HepG2 (cell line): ENCODE measurements around the gene SRRM3. TPM values are rescaled to one million over a fixed set of nuclear protein-coding genes. Genes with fewer than 3 reads are reported as not detected.

Source experiments
- CENPX ChIP-seq: sonication (generic); formaldehyde crosslinking; IDR thresholded peaks from 2 replicates; pipeline ENCODE4 v1.9.0; 2021; ENCODE audit warnings: mild to moderate bottlenecking, missing genetic modification reagents, moderate library complexity
- DNMT3B ChIP-seq: conservative IDR thresholded peaks from 2 replicates; pipeline ENCODE4 v1.6.1; 2016; ENCODE audit warnings: missing biosample characterization, control low read depth
- FOXK2 ChIP-seq: fragments of 450-650 bp; IDR thresholded peaks from 2 replicates; pipeline ENCODE4 v1.6.1; 2016
- GABPB1 ChIP-seq: IDR thresholded peaks from 2 replicates; pipeline ENCODE4 v1.6.1; 2016; ENCODE audit warnings: mild to moderate bottlenecking, missing genetic modification reagents, moderate library complexity, missing compliant biosample characterization
- GTF3A ChIP-seq: sonication (generic); formaldehyde crosslinking; conservative IDR thresholded peaks from 2 replicates; pipeline ENCODE4 v1.4.0; 2020; ENCODE audit warnings: mild to moderate bottlenecking, missing genetic modification reagents
- GZF1 ChIP-seq: sonication (generic); formaldehyde crosslinking; IDR thresholded peaks from 2 replicates; pipeline ENCODE4 v1.5.1; 2020; ENCODE audit warnings: mild to moderate bottlenecking, missing genetic modification reagents
- IRX3 ChIP-seq: sonication (generic); formaldehyde crosslinking; IDR thresholded peaks from 2 replicates; pipeline ENCODE4 v1.8.1; 2023; ENCODE audit warnings: mild to moderate bottlenecking, low read depth, missing genetic modification reagents, borderline replicate concordance
- MAFG ChIP-seq: sonication (generic); formaldehyde crosslinking; IDR thresholded peaks from 2 replicates; pipeline ENCODE4 v1.5.1; 2020; ENCODE audit warnings: mild to moderate bottlenecking, missing genetic modification reagents
- MTA1 ChIP-seq: sonication (generic); formaldehyde crosslinking; IDR thresholded peaks from 2 replicates; pipeline ENCODE4 v1.4.0; 2020; ENCODE audit warnings: missing genetic modification reagents, mild to moderate bottlenecking, borderline replicate concordance
- NR2F6 ChIP-seq, 2 experiments: IDR thresholded peaks; 2 replicates each; pipeline ENCODE4 v1.6.1; 2016; ENCODE audit warnings: antibody characterized with exemption in 1 of 2, mild to moderate bottlenecking in 1 of 2
- NR3C1 ChIP-seq: sonication (generic); formaldehyde crosslinking; IDR thresholded peaks from 2 replicates; pipeline ENCODE4 v1.4.0; 2020; ENCODE audit warnings: missing genetic modification reagents
- SATB2 ChIP-seq: sonication (generic); formaldehyde crosslinking; IDR thresholded peaks from 2 replicates; pipeline ENCODE4 v1.5.0; 2020; ENCODE audit warnings: missing genetic modification reagents
- TAF15 ChIP-seq: fragments of 200-400 bp; formaldehyde crosslinking; IDR thresholded peaks from one replicate; pipeline ENCODE4 v1.6.1; 2018; ENCODE audit warnings: mild to moderate bottlenecking, low read depth, low read length; ENCODE audit not compliant: poor library complexity, severe bottlenecking
- TARDBP ChIP-seq: sonication (generic); formaldehyde crosslinking; IDR thresholded peaks from 2 replicates; pipeline ENCODE4 v1.8.0; 2022; ENCODE audit warnings: mild to moderate bottlenecking, missing genetic modification reagents
- TBX2 ChIP-seq: sonication (generic); formaldehyde crosslinking; IDR thresholded peaks from 2 replicates; pipeline ENCODE4 v1.5.0; 2020; ENCODE audit warnings: missing genetic modification reagents, mild to moderate bottlenecking, borderline replicate concordance
- TCF7L2 ChIP-seq: IDR thresholded peaks from 2 replicates; pipeline ENCODE4 v1.6.1; 2011; ENCODE audit warnings: mild to moderate bottlenecking, low read depth, low read length, moderate library complexity
- U2AF2 ChIP-seq: fragments of 200-400 bp; formaldehyde crosslinking; IDR thresholded peaks from 2 replicates; pipeline ENCODE4 v1.6.1; 2017; ENCODE audit warnings: low read depth, mild to moderate bottlenecking, low read length
- ZBTB7B ChIP-seq: sonication (generic); formaldehyde crosslinking; IDR thresholded peaks from 2 replicates; pipeline ENCODE4 v1.4.0; 2020; ENCODE audit warnings: missing genetic modification reagents
- ZMAT3 ChIP-seq: sonication (generic); formaldehyde crosslinking; conservative IDR thresholded peaks from 2 replicates; pipeline ENCODE4 v1.7.0; 2021; ENCODE audit warnings: missing genetic modification reagents
- ZNF18 ChIP-seq: sonication (generic); formaldehyde crosslinking; IDR thresholded peaks from 2 replicates; pipeline ENCODE4 v1.8.0; 2022; ENCODE audit warnings: mild to moderate bottlenecking, missing genetic modification reagents; ENCODE audit not compliant: insufficient replicate concordance
- ZNF350 ChIP-seq: sonication (generic); formaldehyde crosslinking; IDR thresholded peaks from 2 replicates; pipeline ENCODE4 v1.4.0; 2020; ENCODE audit warnings: mild to moderate bottlenecking, low read depth, missing genetic modification reagents, borderline replicate concordance
- ZNF432 ChIP-seq: sonication (generic); formaldehyde crosslinking; IDR thresholded peaks from 2 replicates; pipeline ENCODE4 v1.5.0; 2020; ENCODE audit warnings: missing genetic modification reagents, mild to moderate bottlenecking, borderline replicate concordance
- ZNF451 ChIP-seq: sonication (generic); formaldehyde crosslinking; IDR thresholded peaks from 2 replicates; pipeline ENCODE4 v1.5.0; 2020; ENCODE audit warnings: mild to moderate bottlenecking, missing genetic modification reagents
- ZNF746 ChIP-seq: sonication (generic); formaldehyde crosslinking; IDR thresholded peaks from 2 replicates; pipeline ENCODE4 v1.8.0; 2022; ENCODE audit warnings: mild to moderate bottlenecking, missing genetic modification reagents
- polyA plus RNA-seq, 8 experiments: library from polyadenylated mRNA; depleted of rRNA in 3 of 8; stranded (reverse) in 7 of 8; unstranded in 1 of 8; fragments of >200 nt; fragmentation: Illumina TruSeq in 4 of 8; extraction: Trizol in 4 of 8; gene quantifications; 2 replicates each; pipeline versions ENCODE4 v1.2.1 to v1.2.3, GENCODE V29; 2011 to 2016; ENCODE audit warnings: low read depth in 4 of 8, missing spikeins in 1 of 8, mixed read lengths in 1 of 8; ENCODE audit not compliant: insufficient read depth in 1 of 8
- total RNA-seq, 5 experiments: library from RNA; depleted of rRNA; stranded (reverse); fragments of >200 nt; fragmentation: Illumina TruSeq; extraction: Trizol; gene quantifications; 2 replicates each; pipeline ENCODE4 v1.2.3, GENCODE V29; 2016; ENCODE audit warnings: low read depth in 1 of 5
- TF ChIP-seq, protein P1 (sequence below): sonication (generic); formaldehyde crosslinking; IDR thresholded peaks from 2 replicates; pipeline ENCODE4 v1.8.1; 2022; ENCODE audit warnings: mild to moderate bottlenecking, missing genetic modification reagents
- TF ChIP-seq, protein P2 (sequence below): sonication (generic); formaldehyde crosslinking; conservative IDR thresholded peaks from 2 replicates; pipeline ENCODE4 v1.4.0; 2020; ENCODE audit warnings: missing genetic modification reagents

Gene SRRM3
- total and polyA plus RNA-seq, 2 of the 13 experiments (the other 11 are each of a cell fraction or from before 2014, with no cell fraction given), result 0.13 to 0.54 TPM

DNA sequence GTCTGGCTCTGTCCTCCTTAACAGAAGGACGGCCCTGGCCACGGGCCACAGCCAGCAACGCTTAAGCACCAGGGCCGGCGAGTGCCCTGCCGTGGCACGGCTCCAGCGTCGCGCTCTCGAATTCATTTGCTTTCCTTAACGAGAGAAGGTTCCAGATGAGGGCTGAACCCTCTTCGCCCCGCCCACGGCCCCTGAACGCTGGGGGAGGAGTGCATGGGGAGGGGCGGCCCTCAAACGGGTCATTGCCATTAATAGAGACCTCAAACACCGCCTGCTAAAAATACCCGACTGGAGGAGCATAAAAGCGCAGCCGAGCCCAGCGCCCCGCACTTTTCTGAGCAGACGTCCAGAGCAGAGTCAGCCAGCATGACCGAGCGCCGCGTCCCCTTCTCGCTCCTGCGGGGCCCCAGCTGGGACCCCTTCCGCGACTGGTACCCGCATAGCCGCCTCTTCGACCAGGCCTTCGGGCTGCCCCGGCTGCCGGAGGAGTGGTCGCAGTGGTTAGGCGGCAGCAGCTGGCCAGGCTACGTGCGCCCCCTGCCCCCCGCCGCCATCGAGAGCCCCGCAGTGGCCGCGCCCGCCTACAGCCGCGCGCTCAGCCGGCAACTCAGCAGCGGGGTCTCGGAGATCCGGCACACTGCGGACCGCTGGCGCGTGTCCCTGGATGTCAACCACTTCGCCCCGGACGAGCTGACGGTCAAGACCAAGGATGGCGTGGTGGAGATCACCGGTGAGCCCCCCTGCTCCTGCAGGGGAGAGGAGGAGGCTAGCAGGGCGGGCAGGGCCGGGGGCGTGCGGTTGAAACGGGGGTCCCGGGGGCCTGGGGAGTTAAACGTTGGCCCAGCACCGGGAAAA, 100.9 kb downstream of the SRRM3 start, which contains the start of gene HSPB1 (continued):
- TF ChIP-seq GABPB1 (CRISPR knock-in tag) (peak; percentile 58), IRX3 (no peak), ZMAT3 (CRISPR knock-in tag) (no peak), NR2F6 (IDR thresholded peaks at IDR 0.05) (no peak), NR2F6 (CRISPR knock-in tag; IDR thresholded peaks at IDR 0.05) (peak; percentile 61), ZNF451 (peak; percentile 74; the same call in 1 of the 2 replicates), GTF3A (CRISPR knock-in tag) (no peak), ZNF350 (CRISPR knock-in tag) (peak; percentile 77; the same call in 1 of the 2 replicates), NR3C1 (no peak), TBX2 (CRISPR knock-in tag) (peak; percentile 57; the same call in 1 of the 2 replicates), DNMT3B (CRISPR knock-in tag) (no peak; the same call in 1 of the 2 replicates), FOXK2 (no peak), ZNF432 (CRISPR knock-in tag) (no peak), MTA1 (peak; percentile 56; the same call in 1 of the 2 replicates), ZNF18 (CRISPR knock-in tag) (no peak), TARDBP (0 out of 2 replicates have a peak, but pooled peaks have one; percentile 51), SATB2 (CRISPR knock-in tag) (no peak), GZF1 (CRISPR knock-in tag) (peak; percentile 35; the same call in 1 of the 2 replicates), ZBTB7B (no peak; the same call in 1 of the 2 replicates), U2AF2 (no peak), CENPX (CRISPR knock-in tag) (no peak), TAF15 (no peak), MAFG (CRISPR knock-in tag) (no peak), TCF7L2 (no peak), ZNF746 (peak; percentile 66; the same call in 1 of the 2 replicates)
- TF ChIP-seq, protein P1, sequence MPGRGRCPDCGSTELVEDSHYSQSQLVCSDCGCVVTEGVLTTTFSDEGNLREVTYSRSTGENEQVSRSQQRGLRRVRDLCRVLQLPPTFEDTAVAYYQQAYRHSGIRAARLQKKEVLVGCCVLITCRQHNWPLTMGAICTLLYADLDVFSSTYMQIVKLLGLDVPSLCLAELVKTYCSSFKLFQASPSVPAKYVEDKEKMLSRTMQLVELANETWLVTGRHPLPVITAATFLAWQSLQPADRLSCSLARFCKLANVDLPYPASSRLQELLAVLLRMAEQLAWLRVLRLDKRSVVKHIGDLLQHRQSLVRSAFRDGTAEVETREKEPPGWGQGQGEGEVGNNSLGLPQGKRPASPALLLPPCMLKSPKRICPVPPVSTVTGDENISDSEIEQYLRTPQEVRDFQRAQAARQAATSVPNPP, result no peak
- TF ChIP-seq, protein P2, sequence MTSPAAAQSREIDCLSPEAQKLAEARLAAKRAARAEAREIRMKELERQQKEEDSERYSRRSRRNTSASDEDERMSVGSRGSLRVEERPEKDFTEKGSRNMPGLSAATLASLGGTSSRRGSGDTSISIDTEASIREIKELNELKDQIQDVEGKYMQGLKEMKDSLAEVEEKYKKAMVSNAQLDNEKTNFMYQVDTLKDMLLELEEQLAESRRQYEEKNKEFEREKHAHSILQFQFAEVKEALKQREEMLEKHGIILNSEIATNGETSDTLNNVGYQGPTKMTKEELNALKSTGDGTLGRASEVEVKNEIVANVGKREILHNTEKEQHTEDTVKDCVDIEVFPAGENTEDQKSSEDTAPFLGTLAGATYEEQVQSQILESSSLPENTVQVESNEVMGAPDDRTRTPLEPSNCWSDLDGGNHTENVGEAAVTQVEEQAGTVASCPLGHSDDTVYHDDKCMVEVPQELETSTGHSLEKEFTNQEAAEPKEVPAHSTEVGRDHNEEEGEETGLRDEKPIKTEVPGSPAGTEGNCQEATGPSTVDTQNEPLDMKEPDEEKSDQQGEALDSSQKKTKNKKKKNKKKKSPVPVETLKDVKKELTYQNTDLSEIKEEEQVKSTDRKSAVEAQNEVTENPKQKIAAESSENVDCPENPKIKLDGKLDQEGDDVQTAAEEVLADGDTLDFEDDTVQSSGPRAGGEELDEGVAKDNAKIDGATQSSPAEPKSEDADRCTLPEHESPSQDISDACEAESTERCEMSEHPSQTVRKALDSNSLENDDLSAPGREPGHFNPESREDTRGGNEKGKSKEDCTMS, result no peak
